Upper lobe of left lung (tissue), 4 donors: ENCODE measurements around the gene ZNF641.

Experiments used
- CTCF ChIP-seq, 6 experiments: fragments of 450-650 bp in 4 of 6; fragments of 200-600 bp in 2 of 6; sonication (generic) in 2 of 6; IDR thresholded peaks; one replicate each; pipeline ENCODE4 v1.5.1; 2016 to 2019; ENCODE audit warnings: antibody characterized with exemption in 6 of 6
- EP300 ChIP-seq, 4 donors: sonication (generic); formaldehyde crosslinking; IDR thresholded peaks; one replicate each; pipeline ENCODE4 v1.5.1; 2017; ENCODE audit warnings: antibody characterized with exemption in 4 of 4, control low read depth in 2 of 4
- POLR2A ChIP-seq, 4 donors: fragments of 450-650 bp; IDR thresholded peaks; one replicate each; pipeline ENCODE4 v1.5.1; 2016 to 2017; ENCODE audit warnings: antibody characterized with exemption in 4 of 4, mild to moderate bottlenecking in 2 of 4
- POLR2AphosphoS5 ChIP-seq, 2 donors: sonication (generic); formaldehyde crosslinking; IDR thresholded peaks; one replicate each; pipeline ENCODE4 v1.5.1; 2017; ENCODE audit warnings: antibody characterized with exemption in 2 of 2

- no peak for TF ChIP-seq EP300 (IDR thresholded peaks at IDR 0.05)
- no peak for TF ChIP-seq CTCF (IDR thresholded peaks at IDR 0.05)
- TF ChIP-seq POLR2A (IDR thresholded peaks at IDR 0.05): no peak
- no peak for TF ChIP-seq POLR2AphosphoS5 (IDR thresholded peaks at IDR 0.05)
Measured at GRCh38 chr12:48316491-48316890, 34.2 kb downstream of the ZNF641 start.
